GM10266 (cell line): ENCODE results near the gene NRK.

Experiments used
- DNase-seq: peaks from one replicate; pipeline ENCODE4 v3.0.0; 2012; ENCODE audit errors: extremely low spot score
- TF ChIP-seq, protein P1 (sequence below): IDR thresholded peaks from 2 replicates; pipeline ENCODE4 v1.5.1; 2012; ENCODE audit warnings: mild to moderate bottlenecking, low read depth; ENCODE audit not compliant: control insufficient read depth, insufficient read depth; ENCODE audit errors: missing control alignments

The NRK gene

DNA sequence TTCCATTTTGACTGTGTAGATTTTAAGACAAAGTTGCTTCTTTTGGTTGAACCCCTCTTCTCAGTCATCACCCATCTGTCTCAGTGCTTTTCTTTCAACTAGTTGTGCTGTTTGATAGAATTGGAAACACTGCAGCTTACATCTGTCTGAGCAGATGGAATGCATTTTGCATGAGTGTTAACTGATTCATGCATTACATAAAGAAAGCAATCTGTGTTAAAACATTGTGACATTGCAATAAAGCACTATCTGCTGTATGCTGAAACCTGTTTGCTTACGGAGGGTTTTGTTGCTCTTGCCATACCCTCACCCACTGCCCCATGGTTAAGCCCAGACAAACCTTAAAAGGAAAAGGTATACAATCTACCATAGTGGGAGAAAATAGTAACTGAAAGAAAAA lies 47.4 kb downstream of the NRK start:
- TF ChIP-seq, protein P1, sequence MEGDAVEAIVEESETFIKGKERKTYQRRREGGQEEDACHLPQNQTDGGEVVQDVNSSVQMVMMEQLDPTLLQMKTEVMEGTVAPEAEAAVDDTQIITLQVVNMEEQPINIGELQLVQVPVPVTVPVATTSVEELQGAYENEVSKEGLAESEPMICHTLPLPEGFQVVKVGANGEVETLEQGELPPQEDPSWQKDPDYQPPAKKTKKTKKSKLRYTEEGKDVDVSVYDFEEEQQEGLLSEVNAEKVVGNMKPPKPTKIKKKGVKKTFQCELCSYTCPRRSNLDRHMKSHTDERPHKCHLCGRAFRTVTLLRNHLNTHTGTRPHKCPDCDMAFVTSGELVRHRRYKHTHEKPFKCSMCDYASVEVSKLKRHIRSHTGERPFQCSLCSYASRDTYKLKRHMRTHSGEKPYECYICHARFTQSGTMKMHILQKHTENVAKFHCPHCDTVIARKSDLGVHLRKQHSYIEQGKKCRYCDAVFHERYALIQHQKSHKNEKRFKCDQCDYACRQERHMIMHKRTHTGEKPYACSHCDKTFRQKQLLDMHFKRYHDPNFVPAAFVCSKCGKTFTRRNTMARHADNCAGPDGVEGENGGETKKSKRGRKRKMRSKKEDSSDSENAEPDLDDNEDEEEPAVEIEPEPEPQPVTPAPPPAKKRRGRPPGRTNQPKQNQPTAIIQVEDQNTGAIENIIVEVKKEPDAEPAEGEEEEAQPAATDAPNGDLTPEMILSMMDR, result no peak
- no peak for DNase-seq

GRCh38 chrX:105870445-105870844 lies 48.1 kb downstream of the NRK start:
- TF ChIP-seq, protein P1, result no peak
- no peak for DNase-seq

DNA sequence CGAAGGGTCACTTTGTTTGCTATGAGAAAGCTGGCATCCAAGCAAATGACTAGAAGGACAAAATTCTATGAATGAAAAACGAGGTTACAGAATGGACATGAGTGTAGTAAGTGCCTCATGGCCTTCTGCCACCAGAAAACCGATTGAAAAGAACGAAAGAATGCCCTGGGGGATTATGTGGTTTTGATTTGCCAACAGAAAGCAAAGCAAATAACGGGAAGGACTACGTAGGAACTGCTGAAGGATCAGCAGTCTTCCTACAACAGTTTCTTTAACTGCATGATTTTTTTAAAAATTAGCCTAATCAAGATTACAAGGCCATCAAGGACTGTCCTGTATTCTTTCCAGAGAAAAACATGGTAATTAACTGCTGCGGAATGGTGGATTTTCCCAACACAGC lies 50.6 kb downstream of the NRK start:
- no peak for DNase-seq
- TF ChIP-seq, protein P1, result no peak

- TF ChIP-seq, protein P1, result no peak
- DNase-seq, result no peak
These were observed 52.5 kb downstream of the NRK start for GRCh38 chrX:105874790-105875189.

- TF ChIP-seq, protein P1, result peak; percentile 14
- no peak for DNase-seq
These were observed 54.3 kb downstream of the NRK start for GRCh38 chrX:105876658-105877057.

- no peak for DNase-seq
- TF ChIP-seq, protein P1, result no peak
These were observed 58.2 kb downstream of the NRK start for GRCh38 chrX:105880491-105880890.

DNA sequence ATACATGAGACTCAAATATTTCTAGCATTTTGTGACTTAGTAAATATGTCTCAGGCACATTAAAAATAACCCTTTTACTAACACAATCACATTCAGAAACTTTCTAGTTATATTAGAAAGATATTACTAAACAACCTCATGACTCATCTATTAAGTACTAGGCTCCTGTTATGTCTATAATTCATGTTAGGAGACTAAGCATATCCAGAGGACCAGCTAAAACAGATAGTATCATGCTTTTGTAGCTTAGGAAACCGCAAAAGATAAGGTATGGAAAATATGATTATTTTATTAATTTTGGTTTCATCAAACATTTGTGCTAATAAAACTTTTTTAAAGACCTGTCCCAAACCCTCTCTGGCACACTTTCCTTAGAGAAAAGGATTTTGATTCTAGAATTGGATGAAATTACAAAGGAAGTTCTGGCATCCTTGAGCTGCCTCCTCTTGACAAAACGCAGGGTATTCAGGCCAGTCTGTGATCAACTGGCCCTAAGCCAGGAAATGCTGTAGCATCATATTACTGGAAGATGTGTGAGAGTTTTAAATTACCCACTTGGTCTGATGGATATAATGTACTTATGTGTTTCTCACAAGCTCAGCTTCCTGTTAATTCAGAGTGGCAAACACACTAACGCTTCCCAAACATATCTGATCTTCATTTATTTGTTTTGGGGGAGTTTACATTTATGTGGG lies 60.4 kb downstream of the NRK start:
- no peak for DNase-seq
- TF ChIP-seq, protein P1, result no peak
